Liver (tissue), 9 donors: ENCODE measurements around the gene BRD2. TPM values are rescaled to one million over a fixed set of nuclear protein-coding genes. Genes with fewer than 3 reads are reported as not detected.
A peak's percentile ranks its signal among the peaks of the same experiment; 100 is the strongest.

Source experiments
- DNase-seq: peaks from one replicate; pipeline ENCODE4 v3.0.0-alpha.2; 2017; ENCODE audit warnings: low spot score
- H3K27ac ChIP-seq, 2 donors: one replicate each; pipeline ENCODE4 v1.7.0; 2013; ENCODE audit warnings: inconsistent platforms in 2 of 2, low read length in 2 of 2, control low read depth in 1 of 2, low read depth in 1 of 2, mild to moderate bottlenecking in 1 of 2
- H3K27me3 ChIP-seq, 4 donors: one replicate each; pipeline versions ENCODE4 v1.6.1 to v1.7.0; 2013; ENCODE audit warnings: low read length in 3 of 4, inconsistent platforms in 1 of 4, mild to moderate bottlenecking in 1 of 4, moderate library complexity in 1 of 4; ENCODE audit not compliant: control insufficient read depth in 4 of 4, insufficient read depth in 4 of 4
- H3K36me3 ChIP-seq, 4 donors: one replicate each; pipeline versions ENCODE4 v1.6.1 to v1.7.0; 2013; ENCODE audit warnings: low read length in 3 of 4, mild to moderate bottlenecking in 3 of 4, low read depth in 1 of 4, moderate library complexity in 1 of 4; ENCODE audit not compliant: control insufficient read depth in 4 of 4, insufficient read depth in 3 of 4
- H3K4me1 ChIP-seq, 4 donors: one replicate each; pipeline versions ENCODE4 v1.6.1 to v1.7.0; 2013; ENCODE audit warnings: low read length in 3 of 4, mild to moderate bottlenecking in 3 of 4, moderate library complexity in 1 of 4; ENCODE audit not compliant: control insufficient read depth in 4 of 4, insufficient read depth in 4 of 4
- H3K4me3 ChIP-seq, 3 donors: one replicate each; pipeline versions ENCODE4 v1.6.1 to v1.7.0; 2013; ENCODE audit warnings: low read length in 3 of 3, control low read depth in 1 of 3, low read depth in 1 of 3, mild to moderate bottlenecking in 1 of 3
- H3K9ac ChIP-seq, 2 donors: one replicate each; pipeline ENCODE4 v1.7.0; 2013; ENCODE audit warnings: low read length in 2 of 2, mild to moderate bottlenecking in 2 of 2, moderate library complexity in 2 of 2, control low read depth in 1 of 2, low read depth in 1 of 2
- H3K9me3 ChIP-seq, 4 donors: one replicate each; pipeline versions ENCODE4 v1.6.1 to v1.7.0; 2013; ENCODE audit warnings: low read length in 3 of 4; ENCODE audit not compliant: control insufficient read depth in 4 of 4
- ATF3 ChIP-seq: IDR thresholded peaks from 2 replicates; pipeline ENCODE4 v1.6.1; 2016; ENCODE audit warnings: antibody characterized with exemption
- CTCF ChIP-seq: fragments of 150-350 bp; IDR thresholded peaks from 2 replicates; pipeline ENCODE4 v1.5.1; 2017; ENCODE audit warnings: improper control_type of control experiment, low read depth, low read length; ENCODE audit not compliant: missing input control
- EGR1 ChIP-seq, 2 donors: IDR thresholded peaks; 2 replicates each; pipeline ENCODE4 v1.6.1; 2016 to 2018; ENCODE audit warnings: antibody characterized with exemption in 2 of 2, low read depth in 2 of 2
- FOXA1 ChIP-seq: IDR thresholded peaks from 2 replicates; pipeline ENCODE4 v1.6.1; 2016; ENCODE audit warnings: antibody characterized with exemption
- FOXA2 ChIP-seq: IDR thresholded peaks from 2 replicates; pipeline ENCODE4 v1.6.1; 2016; ENCODE audit warnings: antibody characterized with exemption
- GABPA ChIP-seq, 2 donors: IDR thresholded peaks in 1 of 2; conservative IDR thresholded peaks in 1 of 2; 2 replicates each; pipeline ENCODE4 v1.6.1; 2016; ENCODE audit warnings: antibody characterized with exemption in 2 of 2, mild to moderate bottlenecking in 1 of 2, moderate library complexity in 1 of 2
- HNF4A ChIP-seq, 2 donors: conservative IDR thresholded peaks; 2 replicates each; pipeline ENCODE4 v1.6.1; 2016; ENCODE audit warnings: antibody characterized with exemption in 2 of 2, mild to moderate bottlenecking in 2 of 2
- HNF4G ChIP-seq: IDR thresholded peaks from 2 replicates; pipeline ENCODE4 v1.6.1; 2016; ENCODE audit warnings: antibody characterized with exemption
- JUND ChIP-seq, 2 donors: IDR thresholded peaks; 2 replicates each; pipeline ENCODE4 v1.6.1; 2016; ENCODE audit warnings: antibody characterized with exemption in 2 of 2
- MAX ChIP-seq: IDR thresholded peaks from 2 replicates; pipeline ENCODE4 v1.6.1; 2016; ENCODE audit warnings: antibody characterized with exemption
- NR2F2 ChIP-seq: IDR thresholded peaks from 2 replicates; pipeline ENCODE4 v1.6.1; 2016; ENCODE audit warnings: antibody characterized with exemption
- RAD21 ChIP-seq, 2 donors: IDR thresholded peaks; 2 replicates each; pipeline ENCODE4 v1.6.1; 2016; ENCODE audit warnings: antibody characterized with exemption in 2 of 2, mild to moderate bottlenecking in 2 of 2
- REST ChIP-seq: IDR thresholded peaks from 2 replicates; pipeline ENCODE4 v1.6.1; 2016; ENCODE audit warnings: antibody characterized with exemption, mild to moderate bottlenecking
- RXRA ChIP-seq, 2 donors: IDR thresholded peaks; 2 replicates each; pipeline ENCODE4 v1.6.1; 2017 to 2018; ENCODE audit warnings: antibody characterized with exemption in 2 of 2, mild to moderate bottlenecking in 1 of 2
- SP1 ChIP-seq: IDR thresholded peaks from 2 replicates; pipeline ENCODE4 v1.6.1; 2018; ENCODE audit warnings: antibody characterized with exemption, mild to moderate bottlenecking
- TAF1 ChIP-seq: conservative IDR thresholded peaks from 2 replicates; pipeline ENCODE4 v1.6.1; 2016; ENCODE audit warnings: antibody characterized with exemption, mild to moderate bottlenecking
- YY1 ChIP-seq: IDR thresholded peaks from 2 replicates; pipeline ENCODE4 v1.6.1; 2016; ENCODE audit warnings: antibody characterized with exemption, mild to moderate bottlenecking
- ZBTB33 ChIP-seq: IDR thresholded peaks from 2 replicates; pipeline ENCODE4 v1.6.1; 2016; ENCODE audit warnings: antibody characterized with exemption
- WGBS: extraction: QIAGEN DNeasy Blood & Tissue Kit; methylation state at CpG from one replicate; pipeline ENCODE4 v1.1.7; 2013; 5-methylcytosine and 5-hydroxymethylcytosine counted together
- polyA plus RNA-seq, 2 donors: library from polyadenylated mRNA; stranded (reverse) in 1 of 2; unstranded in 1 of 2; fragments of 200-250 nt in 1 of 2; fragments of >200 nt in 1 of 2; fragmentation: Nextera tagmentation in 1 of 2; extraction: Ambion mirVana in 1 of 2; gene quantifications; one replicate each; pipeline versions ENCODE4 v1.2.1 to v1.2.3, GENCODE V29; 2013 to 2015
- total RNA-seq, 2 donors: library from RNA; depleted of rRNA; stranded (reverse); fragments of >200 nt; gene quantifications; one replicate each; pipeline ENCODE4 v1.2.3, GENCODE V29; 2014
- donor health status: healthy.
- donor health status: healthy.
- donor health status: healthy.
- donor health status: healthy.
- donor health status: healthy.

The BRD2 gene
- total and polyA plus RNA-seq, 4 donors = 29.8 to 100 (median 50.2) TPM

- TF ChIP-seq FOXA1 (no peak), JUND (IDR thresholded peaks at IDR 0.05) (peak in 1 of 2 donors; percentile 9), MAX (no peak), CTCF (no peak), EGR1 (IDR thresholded peaks at IDR 0.05; ENCODE audit: low read depth in 2 of 2) (peak in 1 of 2 donors; percentile 31), TAF1 (no peak), NR2F2 (no peak), ZBTB33 (no peak), RAD21 (IDR thresholded peaks at IDR 0.05) (no peak), ATF3 (no peak), SP1 (no peak), REST (no peak), HNF4A (conservative IDR thresholded peaks at IDR 0.05) (peak; percentile 61 to 72), HNF4G (no peak), GABPA (IDR thresholded peaks at IDR 0.05 in 1 of 2, conservative IDR thresholded peaks at IDR 0.05 in 1 of 2) (no peak), FOXA2 (no peak), RXRA (IDR thresholded peaks at IDR 0.05) (no peak), YY1 (peak; percentile 37)
- peak overlapping the region; percentile 99 to 100 for H3K27ac ChIP-seq
- H3K9ac ChIP-seq = peak overlapping the region; percentile 96 to 100
- peaks cover 5 to 14% (median 8%) of the 10 kb centered on the region in 4 donors for H3K36me3 ChIP-seq
- H3K4me3 ChIP-seq = peak overlapping the region; percentile 81 to 93 (median 87)
- H3K9me3 ChIP-seq = no peaks in the 10 kb centered on the region
- H3K27me3 ChIP-seq = no peaks in the 10 kb centered on the region
- H3K4me1 ChIP-seq = peaks cover 0 to 34% (median 27%) of the 10 kb centered on the region in 4 donors
- DNase-seq = peak; percentile 81
- WGBS = under 1% methylated on average over 43 of the region's 43 CpGs
Observed at GRCh38 chr6:32970413-32971241, 2.2 kb downstream of the BRD2 start.
